Measurements from ENCODE around the gene KRT86. TPM values are rescaled to one million over a fixed set of nuclear protein-coding genes. Genes with fewer than 3 reads are reported as not detected.

The KRT86 gene
- total and polyA plus RNA-seq, 2 experiments from 2014 or later, result 0.16 TPM; not detected in 1

GRCh38 chr12:52262286-52262685, 12.2 kb upstream of the KRT86 start (continued):
- TF ChIP-seq REST (IDR thresholded peaks at IDR 0.05; ENCODE audit: unreplicated experiment) (no peak), ZNF114 (CRISPR knock-in tag; IDR thresholded peaks at IDR 0.05) (no peak)

- H2AFZ ChIP-seq, result no peak overlapping the region
- no peaks in the 10 kb centered on the region for H3K79me2 ChIP-seq (replicated peaks; ENCODE audit: insufficient read depth)
- no peaks in the 10 kb centered on the region for H3F3A ChIP-seq (replicated peaks; ENCODE audit: low read depth)
- DNase-seq (ENCODE audit: low spot score) (no peak), ATAC-seq (no peak)
- Mint-ChIP-seq H3K9me3 (peaks cover 36% of the 10 kb centered on the region), H3K4me3 (no peak overlapping the region), H3K27me3 (ENCODE audit: insufficient read depth, low read depth, poor library complexity) (peaks cover 12% of the 10 kb centered on the region), H3K27ac (no peak overlapping the region), H3K4me1 (peaks cover 7% of the 10 kb centered on the region), H3K36me3 (ENCODE audit: low read depth) (peaks cover 4% of the 10 kb centered on the region; the same call in 1 of the 3 replicates)
- H3K36me3 ChIP-seq (ENCODE audit: insufficient read depth), result no peaks in the 10 kb centered on the region
- TF ChIP-seq NANOG (IDR thresholded peaks at IDR 0.05; ENCODE audit: borderline replicate concordance) (no peak), POLR2AphosphoS5 (IDR thresholded peaks at IDR 0.05; ENCODE audit: low read depth) (no peak), EZH2phosphoT487 (IDR thresholded peaks at IDR 0.05; ENCODE audit: unreplicated experiment) (no peak), STAT1 (IDR thresholded peaks at IDR 0.05; ENCODE audit: unreplicated experiment) (no peak), ZNF462 (CRISPR knock-in tag; IDR thresholded peaks at IDR 0.05) (no peak), ZNF331 (CRISPR knock-in tag; IDR thresholded peaks at IDR 0.05; ENCODE audit: low read depth) (no peak), CREB1 (CRISPR knock-in tag; IDR thresholded peaks at IDR 0.05; ENCODE audit: low read depth) (no peak), REST (IDR thresholded peaks at IDR 0.05; ENCODE audit: unreplicated experiment) (no peak), JUNB (IDR thresholded peaks at IDR 0.05; ENCODE audit: unreplicated experiment) (no peak)
- H3K4me1 ChIP-seq (ENCODE audit: insufficient read depth), result no peaks in the 10 kb centered on the region
- peaks cover 9% of the 10 kb centered on the region for H3K9me2 ChIP-seq (ENCODE audit: insufficient read depth)
- no peak overlapping the region for H3K4me2 ChIP-seq
- H3K27ac ChIP-seq (ENCODE audit: low read depth), result no peak overlapping the region
- H4K20me1 ChIP-seq (replicated peaks; ENCODE audit: insufficient read depth), result no peaks in the 10 kb centered on the region
- H3K27me3 ChIP-seq (ENCODE audit: insufficient read depth), result peaks cover 13% of the 10 kb centered on the region
- no peak overlapping the region for H3K4me3 ChIP-seq
These were observed 10.5 kb upstream of the KRT86 start for GRCh38 chr12:52263761-52264434.
